ENCODE data around the gene NAP1L4.

Gene NAP1L4

GRCh38 chr11:2933375-2934020, 58.6 kb downstream of the NAP1L4 start:
- no peak overlapping the region for H3K4me3 ChIP-seq (replicated peaks in 1 of 2; ENCODE audit: low read depth in 2 of 2, low read length in 2 of 2)
- no peak for TF ChIP-seq CTCF (IDR thresholded peaks at IDR 0.05; ENCODE audit: low read depth, low read length)
- peak; percentile 85 to 88 for DNase-seq (ENCODE audit: low read depth in 2 of 2)

GRCh38 chr11:2932850-2933251, 59.3 kb downstream of the NAP1L4 start:
- TF ChIP-seq CTCF (IDR thresholded peaks at IDR 0.05; ENCODE audit: low read depth, low read length): no peak
- no peak overlapping the region for H3K4me3 ChIP-seq (replicated peaks in 1 of 2; ENCODE audit: low read depth in 2 of 2, low read length in 2 of 2)
- peak in 1 of 2 donors; percentile 64 for DNase-seq (ENCODE audit: low read depth in 2 of 2)

GRCh38 chr11:2931771-2932738, 60.1 kb downstream of the NAP1L4 start:
- no peak for TF ChIP-seq CTCF (IDR thresholded peaks at IDR 0.05; ENCODE audit: low read depth, low read length)
- no peak for DNase-seq (ENCODE audit: low read depth in 2 of 2)
- no peak overlapping the region for H3K4me3 ChIP-seq (replicated peaks in 1 of 2; ENCODE audit: low read depth in 2 of 2, low read length in 2 of 2)

GRCh38 chr11:2931420-2931746, 60.7 kb downstream of the NAP1L4 start:
- no peak for TF ChIP-seq CTCF (IDR thresholded peaks at IDR 0.05; ENCODE audit: low read depth, low read length)
- no peak overlapping the region for H3K4me3 ChIP-seq (replicated peaks in 1 of 2; ENCODE audit: low read depth in 2 of 2, low read length in 2 of 2)
- DNase-seq (ENCODE audit: low read depth in 2 of 2): no peak

GRCh38 chr11:2930704-2931419, 61.3 kb downstream of the NAP1L4 start:
- TF ChIP-seq CTCF (IDR thresholded peaks at IDR 0.05; ENCODE audit: low read depth, low read length): peak; percentile 49
- DNase-seq (ENCODE audit: low read depth in 2 of 2): peak; percentile 51 to 53
- H3K4me3 ChIP-seq (replicated peaks in 1 of 2; ENCODE audit: low read depth in 2 of 2, low read length in 2 of 2): peak overlapping the region; percentile 48 to 77

- peak; percentile 55 for TF ChIP-seq CTCF (IDR thresholded peaks at IDR 0.05; ENCODE audit: low read depth, low read length)
- peak overlapping the region; percentile 48 to 77 for H3K4me3 ChIP-seq (replicated peaks in 1 of 2; ENCODE audit: low read depth in 2 of 2, low read length in 2 of 2)
- peak; percentile 39 to 53 for DNase-seq (ENCODE audit: low read depth in 2 of 2)
These were observed 62.0 kb downstream of the NAP1L4 start for GRCh38 chr11:2929950-2930703.
